ENCODE data around the gene NXPE1.

Gene NXPE1

DNA sequence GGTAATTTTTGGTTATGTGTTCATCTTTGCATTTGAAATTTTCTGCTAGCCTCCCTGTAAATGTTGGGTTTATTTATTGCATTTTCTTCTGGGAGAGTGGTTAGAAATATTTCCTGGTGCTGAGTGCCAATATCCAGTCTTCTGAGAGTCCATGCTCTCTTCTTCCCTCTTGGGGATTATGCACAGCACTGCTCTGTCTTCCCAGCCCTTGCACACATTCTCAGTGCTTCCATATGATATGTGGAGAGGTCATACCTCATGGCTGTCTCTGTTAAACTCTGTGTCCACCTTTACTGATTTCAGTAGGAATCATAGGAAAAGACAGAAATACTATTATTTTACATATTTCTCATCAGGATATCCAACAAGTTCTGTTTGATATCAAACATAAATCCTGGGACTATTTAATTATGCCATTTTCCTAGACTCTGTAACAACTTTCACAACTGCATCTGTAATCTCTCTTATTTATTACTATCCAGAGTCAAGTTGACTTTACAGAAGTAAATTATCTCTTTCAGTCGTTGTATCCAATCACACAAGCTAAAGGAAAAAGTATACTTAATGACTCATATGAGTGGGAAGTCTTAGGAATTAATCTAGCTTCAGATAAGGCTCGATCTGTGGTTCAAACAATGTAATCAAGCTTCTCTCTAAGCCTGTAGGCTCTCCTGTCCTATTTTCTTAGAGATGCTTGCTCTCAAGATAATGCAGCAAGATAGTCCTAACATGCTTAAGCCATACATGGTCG lies 2.7 kb upstream of the NXPE1 start:
- H3K4me1 ChIP-seq (ENCODE audit: control insufficient read depth, insufficient read depth, low read length) = peaks cover 29% of the 10 kb centered on the region
- H3K9me3 ChIP-seq (ENCODE audit: control insufficient read depth, insufficient read depth, low read depth, low read length) = no peaks in the 10 kb centered on the region
- H3K4me3 ChIP-seq (ENCODE audit: low read depth, low read length) = no peak overlapping the region
- H3K36me3 ChIP-seq (ENCODE audit: control insufficient read depth, insufficient read depth, low read length) = no peaks in the 10 kb centered on the region
- no peak overlapping the region for H3K9ac ChIP-seq (ENCODE audit: low read length)
- no peaks in the 10 kb centered on the region for H3K27me3 ChIP-seq (ENCODE audit: control insufficient read depth, insufficient read depth, low read length)
- no peak overlapping the region for H3K27ac ChIP-seq (ENCODE audit: low read depth, low read length)

- Histone ChIP-seq H3K36me3 (ENCODE audit: control insufficient read depth, insufficient read depth, low read length) (no peaks in the 10 kb centered on the region), H3K9ac (ENCODE audit: low read length) (no peak overlapping the region), H3K27ac (ENCODE audit: low read depth, low read length) (no peak overlapping the region), H3K27me3 (ENCODE audit: control insufficient read depth, insufficient read depth, low read length) (no peaks in the 10 kb centered on the region), H3K4me1 (ENCODE audit: control insufficient read depth, insufficient read depth, low read length) (peaks cover 16% of the 10 kb centered on the region), H3K9me3 (ENCODE audit: control insufficient read depth, insufficient read depth, low read depth, low read length) (no peaks in the 10 kb centered on the region), H3K4me3 (ENCODE audit: low read depth, low read length) (no peak overlapping the region)
These were observed 3.5 kb downstream of the NXPE1 start for GRCh38 chr11:114556135-114556534.

GRCh38 chr11:114553642-114554041 lies 6.0 kb downstream of the NXPE1 start:
- no peak overlapping the region for H3K27ac ChIP-seq (ENCODE audit: low read depth, low read length)
- no peak overlapping the region for H3K9ac ChIP-seq (ENCODE audit: low read length)
- no peaks in the 10 kb centered on the region for H3K36me3 ChIP-seq (ENCODE audit: control insufficient read depth, insufficient read depth, low read length)
- H3K4me1 ChIP-seq (ENCODE audit: control insufficient read depth, insufficient read depth, low read length) = peaks cover 7% of the 10 kb centered on the region; the same call in 1 of the 2 replicates
- H3K9me3 ChIP-seq (ENCODE audit: control insufficient read depth, insufficient read depth, low read depth, low read length) = no peaks in the 10 kb centered on the region
- H3K27me3 ChIP-seq (ENCODE audit: control insufficient read depth, insufficient read depth, low read length) = no peaks in the 10 kb centered on the region
- no peak overlapping the region for H3K4me3 ChIP-seq (ENCODE audit: low read depth, low read length)

DNA sequence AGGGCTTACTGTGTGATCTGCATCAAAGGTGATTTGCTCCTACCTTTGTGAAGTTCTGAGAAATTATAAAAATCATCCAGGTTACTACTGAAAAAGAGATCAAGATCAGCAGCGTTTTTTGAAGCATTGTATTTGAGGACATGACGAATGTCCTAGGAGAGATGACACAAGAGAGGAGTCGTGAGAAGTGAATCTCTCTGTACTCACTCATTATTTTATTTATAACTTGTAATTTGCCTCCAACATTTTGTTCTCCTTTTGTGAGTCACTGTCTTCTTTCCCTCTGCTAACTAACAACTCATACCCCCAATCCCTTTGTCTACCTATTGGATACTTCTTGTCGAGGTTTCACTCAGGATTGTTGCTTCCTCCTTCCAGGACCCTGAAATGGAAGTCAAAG lies 8.6 kb downstream of the NXPE1 start:
- Histone ChIP-seq H3K9me3 (ENCODE audit: control insufficient read depth, insufficient read depth, low read depth, low read length) (no peaks in the 10 kb centered on the region), H3K4me1 (ENCODE audit: control insufficient read depth, insufficient read depth, low read length) (peaks cover 7% of the 10 kb centered on the region; the same call in 1 of the 2 replicates), H3K27me3 (ENCODE audit: control insufficient read depth, insufficient read depth, low read length) (no peaks in the 10 kb centered on the region), H3K9ac (ENCODE audit: low read length) (no peak overlapping the region), H3K36me3 (ENCODE audit: control insufficient read depth, insufficient read depth, low read length) (no peaks in the 10 kb centered on the region), H3K4me3 (ENCODE audit: low read depth, low read length) (no peak overlapping the region), H3K27ac (ENCODE audit: low read depth, low read length) (no peak overlapping the region)

DNA sequence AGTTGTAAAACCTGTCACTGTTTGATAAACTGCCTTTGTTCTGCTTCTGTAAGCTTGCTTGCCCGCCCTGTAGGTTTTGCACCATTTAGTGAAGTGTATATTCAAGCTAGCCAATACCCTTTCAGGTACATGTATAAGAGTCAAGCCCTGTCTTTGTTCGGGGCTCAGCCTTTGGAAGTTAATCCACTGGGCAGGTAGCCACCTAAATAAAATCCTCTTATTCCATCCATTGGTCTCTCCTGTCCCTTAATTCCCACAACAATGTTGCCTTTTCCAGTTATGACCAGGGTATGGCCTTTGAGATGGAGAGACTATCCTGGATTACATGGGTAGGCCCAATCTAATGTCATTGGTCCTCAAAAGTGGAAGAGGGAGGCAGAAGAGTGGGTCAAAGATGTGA lies 34.0 kb downstream of the NXPE1 start:
- no peaks in the 10 kb centered on the region for H3K27me3 ChIP-seq (ENCODE audit: control insufficient read depth, insufficient read depth, low read length)
- H3K9ac ChIP-seq (ENCODE audit: low read length) = no peak overlapping the region
- peaks cover 31% of the 10 kb centered on the region for H3K9me3 ChIP-seq (ENCODE audit: control insufficient read depth, insufficient read depth, low read depth, low read length)
- no peak overlapping the region for H3K27ac ChIP-seq (ENCODE audit: low read depth, low read length)
- H3K4me3 ChIP-seq (ENCODE audit: low read depth, low read length) = no peak overlapping the region
- no peaks in the 10 kb centered on the region for H3K4me1 ChIP-seq (ENCODE audit: control insufficient read depth, insufficient read depth, low read length)
- H3K36me3 ChIP-seq (ENCODE audit: control insufficient read depth, insufficient read depth, low read length) = no peaks in the 10 kb centered on the region

- H3K4me3 ChIP-seq (ENCODE audit: low read depth, low read length) = no peak overlapping the region
- H3K9me3 ChIP-seq (ENCODE audit: control insufficient read depth, insufficient read depth, low read depth, low read length) = peaks cover 27% of the 10 kb centered on the region
- no peak overlapping the region for H3K27ac ChIP-seq (ENCODE audit: low read depth, low read length)
- no peak overlapping the region for H3K9ac ChIP-seq (ENCODE audit: low read length)
- no peaks in the 10 kb centered on the region for H3K27me3 ChIP-seq (ENCODE audit: control insufficient read depth, insufficient read depth, low read length)
- no peaks in the 10 kb centered on the region for H3K36me3 ChIP-seq (ENCODE audit: control insufficient read depth, insufficient read depth, low read length)
- no peaks in the 10 kb centered on the region for H3K4me1 ChIP-seq (ENCODE audit: control insufficient read depth, insufficient read depth, low read length)
These were observed 35.6 kb downstream of the NXPE1 start for GRCh38 chr11:114524122-114524521.

DNA sequence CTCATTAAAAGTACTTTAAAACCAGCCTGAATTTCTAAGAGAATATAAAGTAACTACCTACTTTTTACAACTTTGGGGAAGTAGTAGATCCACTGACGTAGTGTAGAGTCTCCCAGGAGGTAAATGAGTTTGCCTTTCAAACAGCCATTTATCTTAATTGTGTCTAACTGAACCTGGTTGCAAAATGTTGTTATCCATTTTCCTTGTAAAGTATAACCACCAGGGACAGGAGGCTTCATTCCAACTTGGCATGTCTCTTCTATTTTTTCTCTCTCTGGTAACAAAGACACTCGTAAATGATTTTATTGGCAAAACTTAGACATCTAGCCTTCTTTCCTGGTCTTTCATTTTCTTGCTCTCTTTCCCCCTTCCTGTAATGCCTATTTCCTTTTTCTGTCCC lies 36.9 kb downstream of the NXPE1 start:
- Histone ChIP-seq H3K27me3 (ENCODE audit: control insufficient read depth, insufficient read depth, low read length) (no peaks in the 10 kb centered on the region), H3K27ac (ENCODE audit: low read depth, low read length) (no peak overlapping the region), H3K36me3 (ENCODE audit: control insufficient read depth, insufficient read depth, low read length) (no peaks in the 10 kb centered on the region), H3K9ac (ENCODE audit: low read length) (no peak overlapping the region), H3K4me1 (ENCODE audit: control insufficient read depth, insufficient read depth, low read length) (no peaks in the 10 kb centered on the region), H3K9me3 (ENCODE audit: control insufficient read depth, insufficient read depth, low read depth, low read length) (peaks cover 27% of the 10 kb centered on the region), H3K4me3 (ENCODE audit: low read depth, low read length) (no peak overlapping the region)

DNA sequence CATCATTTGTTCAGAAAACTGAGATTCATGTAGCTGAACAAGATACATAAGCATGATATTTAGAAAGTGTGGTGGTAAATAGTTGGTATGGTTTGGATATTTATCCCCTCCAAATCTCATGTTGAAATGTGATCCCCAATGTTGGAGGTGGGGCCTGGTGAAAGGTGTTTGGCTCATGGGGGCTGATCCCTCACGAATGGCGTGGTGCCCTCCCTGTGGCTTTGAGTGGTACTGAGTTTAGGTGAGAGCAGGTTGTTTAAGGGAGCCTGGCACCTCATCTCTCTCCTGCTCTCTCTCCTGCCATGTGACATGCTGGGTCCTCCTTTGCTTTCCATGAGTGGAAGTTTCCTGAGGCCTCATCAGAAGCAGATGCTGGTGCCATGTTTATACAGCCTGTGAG lies 48.1 kb downstream of the NXPE1 start:
- no peak overlapping the region for H3K27ac ChIP-seq (ENCODE audit: low read depth, low read length)
- no peak overlapping the region for H3K9ac ChIP-seq (ENCODE audit: low read length)
- H3K36me3 ChIP-seq (ENCODE audit: control insufficient read depth, insufficient read depth, low read length) = no peaks in the 10 kb centered on the region
- no peaks in the 10 kb centered on the region for H3K27me3 ChIP-seq (ENCODE audit: control insufficient read depth, insufficient read depth, low read length)
- H3K4me1 ChIP-seq (ENCODE audit: control insufficient read depth, insufficient read depth, low read length) = no peaks in the 10 kb centered on the region
- 0 out of 2 replicates have a peak, but pooled peaks cover 4% of the 10 kb centered on the region for H3K9me3 ChIP-seq (ENCODE audit: control insufficient read depth, insufficient read depth, low read depth, low read length)
- H3K4me3 ChIP-seq (ENCODE audit: low read depth, low read length) = no peak overlapping the region

- H3K4me3 ChIP-seq (ENCODE audit: low read depth, low read length) = no peak overlapping the region
- no peak overlapping the region for H3K27ac ChIP-seq (ENCODE audit: low read depth, low read length)
- H3K9ac ChIP-seq (ENCODE audit: low read length) = no peak overlapping the region
These were observed 48.6 kb downstream of the NXPE1 start for GRCh38 chr11:114511079-114511478.

DNA sequence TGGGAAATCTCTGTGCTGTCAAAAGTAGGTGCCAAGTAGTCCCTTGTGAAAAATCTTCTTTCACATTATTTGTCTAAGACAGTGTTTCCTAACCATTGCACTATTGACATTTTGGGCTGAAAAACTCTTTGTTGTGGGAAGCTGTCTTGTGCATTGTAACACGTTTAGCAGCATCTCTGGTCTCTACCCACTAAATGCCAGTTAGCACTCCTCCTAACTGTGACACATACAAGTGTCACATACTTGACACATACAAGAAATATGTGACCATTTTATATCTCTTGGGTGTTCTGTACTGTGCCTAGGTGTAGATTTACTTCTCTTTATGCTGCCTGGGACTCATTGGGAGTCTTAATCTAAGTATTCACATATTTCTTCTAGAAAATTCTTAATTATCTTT lies 57.8 kb downstream of the NXPE1 start:
- H3K27me3 ChIP-seq (ENCODE audit: control insufficient read depth, insufficient read depth, low read length) = no peaks in the 10 kb centered on the region
- H3K36me3 ChIP-seq (ENCODE audit: control insufficient read depth, insufficient read depth, low read length) = no peaks in the 10 kb centered on the region
- no peak overlapping the region for H3K27ac ChIP-seq (ENCODE audit: low read depth, low read length)
- no peaks in the 10 kb centered on the region for H3K9me3 ChIP-seq (ENCODE audit: control insufficient read depth, insufficient read depth, low read depth, low read length)
- no peak overlapping the region for H3K4me3 ChIP-seq (ENCODE audit: low read depth, low read length)
- H3K4me1 ChIP-seq (ENCODE audit: control insufficient read depth, insufficient read depth, low read length) = no peaks in the 10 kb centered on the region
- no peak overlapping the region for H3K9ac ChIP-seq (ENCODE audit: low read length)

More at GRCh38 chr11:114511079-114511478, 48.6 kb downstream of the NXPE1 start:
- Histone ChIP-seq H3K4me1 (ENCODE audit: control insufficient read depth, insufficient read depth, low read length) (no peaks in the 10 kb centered on the region), H3K9me3 (ENCODE audit: control insufficient read depth, insufficient read depth, low read depth, low read length) (0 out of 2 replicates have a peak, but pooled peaks cover 4% of the 10 kb centered on the region), H3K36me3 (ENCODE audit: control insufficient read depth, insufficient read depth, low read length) (no peaks in the 10 kb centered on the region), H3K27me3 (ENCODE audit: control insufficient read depth, insufficient read depth, low read length) (no peaks in the 10 kb centered on the region)

DNA sequence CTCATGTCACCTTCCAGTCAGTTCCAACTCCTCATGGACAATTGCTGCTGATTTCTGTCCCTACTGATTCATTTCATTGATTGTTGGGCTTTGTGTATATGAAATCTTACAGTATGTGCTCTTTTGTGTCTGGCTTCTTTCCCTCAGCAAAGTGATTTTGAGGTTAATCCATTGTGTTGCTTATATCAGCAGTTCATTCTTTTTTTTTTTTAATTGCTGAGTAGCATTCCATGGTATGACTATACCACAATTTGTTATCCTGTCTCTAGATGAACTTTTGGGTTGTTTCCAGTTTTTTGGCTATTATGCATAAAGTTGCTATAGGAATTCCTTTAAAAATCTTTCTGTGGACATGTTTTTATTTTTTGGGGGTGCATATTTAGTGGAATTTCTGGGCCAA lies 59.9 kb downstream of the NXPE1 start:
- Histone ChIP-seq H3K27ac (ENCODE audit: low read depth, low read length) (no peak overlapping the region), H3K36me3 (ENCODE audit: control insufficient read depth, insufficient read depth, low read length) (no peaks in the 10 kb centered on the region), H3K4me1 (ENCODE audit: control insufficient read depth, insufficient read depth, low read length) (no peaks in the 10 kb centered on the region), H3K9me3 (ENCODE audit: control insufficient read depth, insufficient read depth, low read depth, low read length) (no peaks in the 10 kb centered on the region), H3K27me3 (ENCODE audit: control insufficient read depth, insufficient read depth, low read length) (no peaks in the 10 kb centered on the region), H3K9ac (ENCODE audit: low read length) (no peak overlapping the region), H3K4me3 (ENCODE audit: low read depth, low read length) (no peak overlapping the region)
